Measurements from ENCODE around the gene CERK. TPM values are rescaled to one million over a fixed set of nuclear protein-coding genes. Genes with fewer than 3 reads are reported as not detected.
"Not testable (repeated sequence)": the region's sequence is repeated elsewhere in the genome, so short reads cannot be mapped to it uniquely, and the experiment has no call there.

The CERK gene
- total RNA-seq, 2 donors from 2014 or later = 10.2 to 18.0 TPM

GRCh38 chr22:46649141-46650077, 88.6 kb downstream of the CERK start:
- Histone ChIP-seq H3K27ac (peak overlapping the region; percentile 69 to 71), H3K4me1 (replicated peaks) (peaks cover 11% of the 10 kb centered on the region), H3K27me3 (replicated peaks; ENCODE audit: insufficient read depth) (no peaks in the 10 kb centered on the region), H3K4me3 (no peak overlapping the region), H3K36me3 (no peaks in the 10 kb centered on the region), H3K9me3 (no peaks in the 10 kb centered on the region)
- intact Hi-C loops (cut with DNase I) = loop anchor here (2.0 to 5.0 kb wide), 2 partner anchors 72 to 83 kb away; no protein-coding TSS in a partner anchor
- DNase-seq (ENCODE audit: low spot score) = peak; percentile 81
- no peak for TF ChIP-seq CTCF (IDR thresholded peaks at IDR 0.05)
- peak; percentile 91 for TF ChIP-seq POLR2AphosphoS5 (IDR thresholded peaks at IDR 0.05)
- WGBS = 12% methylated on average over 25 of the region's 25 CpGs

GRCh38 chr22:46648225-46648820, 89.7 kb downstream of the CERK start:
- H3K9me3 ChIP-seq; DNase-seq (ENCODE audit: low spot score); H3K27me3 ChIP-seq (replicated peaks; ENCODE audit: insufficient read depth); H3K4me3 ChIP-seq; H3K27ac ChIP-seq; H3K36me3 ChIP-seq; intact Hi-C loops (cut with DNase I): not testable (repeated sequence)
- peaks cover 11% of the 10 kb centered on the region for H3K4me1 ChIP-seq (replicated peaks)
- WGBS = 96% methylated on average over 2 of the region's 2 CpGs

GRCh38 chr22:46646531-46647215, 91.4 kb downstream of the CERK start:
- intact Hi-C loops (cut with DNase I) = no loop called here
- Histone ChIP-seq H3K9me3 (no peaks in the 10 kb centered on the region), H3K27me3 (replicated peaks; ENCODE audit: insufficient read depth) (no peaks in the 10 kb centered on the region), H3K27ac (no peak overlapping the region), H3K4me3 (no peak overlapping the region), H3K4me1 (replicated peaks) (peaks cover 11% of the 10 kb centered on the region), H3K36me3 (no peaks in the 10 kb centered on the region)
- WGBS = 89% methylated on average over 10 of the region's 10 CpGs
- DNase-seq (ENCODE audit: low spot score) = no peak
- no peak for TF ChIP-seq POLR2A (IDR thresholded peaks at IDR 0.05)
- no peak for TF ChIP-seq CTCF (IDR thresholded peaks at IDR 0.05)
- no peak for TF ChIP-seq POLR2AphosphoS5 (IDR thresholded peaks at IDR 0.05)

GRCh38 chr22:46642840-46643480, 95.1 kb downstream of the CERK start:
- H3K4me3 ChIP-seq; H3K4me1 ChIP-seq (replicated peaks); H3K27ac ChIP-seq; H3K36me3 ChIP-seq; intact Hi-C loops (cut with DNase I); DNase-seq (ENCODE audit: low spot score); H3K27me3 ChIP-seq (replicated peaks; ENCODE audit: insufficient read depth); H3K9me3 ChIP-seq: not testable (repeated sequence)
- 86% methylated on average over 5 of the region's 5 CpGs for WGBS

- no peaks in the 10 kb centered on the region for H3K27me3 ChIP-seq (replicated peaks; ENCODE audit: insufficient read depth)
- no peak overlapping the region for H3K27ac ChIP-seq
- TF ChIP-seq CTCF (IDR thresholded peaks at IDR 0.05) (no peak), POLR2AphosphoS5 (IDR thresholded peaks at IDR 0.05) (no peak), POLR2A (IDR thresholded peaks at IDR 0.05) (no peak)
- H3K4me3 ChIP-seq = no peak overlapping the region
- H3K9me3 ChIP-seq = no peaks in the 10 kb centered on the region
- no peak for DNase-seq (ENCODE audit: low spot score)
- intact Hi-C loops (cut with DNase I) = no loop called here
- 67% methylated on average over 7 of the region's 7 CpGs for WGBS
- no peaks in the 10 kb centered on the region for H3K4me1 ChIP-seq (replicated peaks)
- no peaks in the 10 kb centered on the region for H3K36me3 ChIP-seq
Observed at GRCh38 chr22:46641811-46642266, 96.2 kb downstream of the CERK start.
